ENCODE measurements around the gene FOXP1. TPM values are rescaled to one million over a fixed set of nuclear protein-coding genes. Genes with fewer than 3 reads are reported as not detected.

Gene FOXP1
- total RNA-seq, 4 donors from 2014 or later = 169 to 300 (median 202) TPM

DNA sequence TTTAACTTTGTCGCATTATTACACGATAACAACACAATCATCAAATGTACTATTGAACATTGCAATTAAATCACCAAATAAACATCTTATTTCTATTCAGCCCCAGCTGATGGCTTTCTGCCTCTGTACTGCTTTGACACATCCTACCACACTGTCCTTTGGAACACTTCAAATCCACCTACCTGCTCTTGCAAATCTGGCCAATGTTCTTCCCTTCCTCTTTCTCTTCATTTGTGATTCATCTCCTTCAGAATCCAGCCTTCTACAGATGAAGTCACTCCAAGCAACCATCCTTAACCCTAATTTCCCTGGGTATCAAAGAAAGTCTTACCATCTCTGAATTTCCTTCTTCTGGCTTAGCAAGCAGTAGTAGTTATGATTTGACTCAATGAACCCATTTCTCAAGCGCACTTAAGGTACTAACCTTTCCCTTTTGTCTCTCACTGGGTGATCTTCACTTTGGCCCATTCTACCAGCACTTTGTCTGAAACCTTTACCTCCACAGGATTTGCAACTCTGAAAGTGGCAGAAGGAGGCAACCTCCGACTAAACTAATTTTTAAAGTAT lies 502.9 kb downstream of the FOXP1 start:
- TF ChIP-seq POLR2AphosphoS5 (IDR thresholded peaks at IDR 0.05) (no peak), POLR2A (IDR thresholded peaks at IDR 0.05) (no peak), EP300 (IDR thresholded peaks at IDR 0.05) (no peak)
- TF ChIP-seq, protein P1, sequence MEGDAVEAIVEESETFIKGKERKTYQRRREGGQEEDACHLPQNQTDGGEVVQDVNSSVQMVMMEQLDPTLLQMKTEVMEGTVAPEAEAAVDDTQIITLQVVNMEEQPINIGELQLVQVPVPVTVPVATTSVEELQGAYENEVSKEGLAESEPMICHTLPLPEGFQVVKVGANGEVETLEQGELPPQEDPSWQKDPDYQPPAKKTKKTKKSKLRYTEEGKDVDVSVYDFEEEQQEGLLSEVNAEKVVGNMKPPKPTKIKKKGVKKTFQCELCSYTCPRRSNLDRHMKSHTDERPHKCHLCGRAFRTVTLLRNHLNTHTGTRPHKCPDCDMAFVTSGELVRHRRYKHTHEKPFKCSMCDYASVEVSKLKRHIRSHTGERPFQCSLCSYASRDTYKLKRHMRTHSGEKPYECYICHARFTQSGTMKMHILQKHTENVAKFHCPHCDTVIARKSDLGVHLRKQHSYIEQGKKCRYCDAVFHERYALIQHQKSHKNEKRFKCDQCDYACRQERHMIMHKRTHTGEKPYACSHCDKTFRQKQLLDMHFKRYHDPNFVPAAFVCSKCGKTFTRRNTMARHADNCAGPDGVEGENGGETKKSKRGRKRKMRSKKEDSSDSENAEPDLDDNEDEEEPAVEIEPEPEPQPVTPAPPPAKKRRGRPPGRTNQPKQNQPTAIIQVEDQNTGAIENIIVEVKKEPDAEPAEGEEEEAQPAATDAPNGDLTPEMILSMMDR (IDR thresholded peaks at IDR 0.05) = no peak
- no peak for ATAC-seq
- Histone ChIP-seq H3K4me3 (no peak overlapping the region), H3K27me3 (no peaks in the 10 kb centered on the region), H3K4me1 (peaks cover 5 to 79% (median 19%) of the 10 kb centered on the region in 3 donors), H3K36me3 (no peaks in the 10 kb centered on the region), H3K9me3 (no peaks in the 10 kb centered on the region), H3K27ac (peak overlapping the region; percentile 40 to 97 (median 56))
- WGBS, 2 donors (ENCODE audit: low coverage in 1 of 2) = 41 to 64% methylated on average over 4 of the region's 4 CpGs

DNA sequence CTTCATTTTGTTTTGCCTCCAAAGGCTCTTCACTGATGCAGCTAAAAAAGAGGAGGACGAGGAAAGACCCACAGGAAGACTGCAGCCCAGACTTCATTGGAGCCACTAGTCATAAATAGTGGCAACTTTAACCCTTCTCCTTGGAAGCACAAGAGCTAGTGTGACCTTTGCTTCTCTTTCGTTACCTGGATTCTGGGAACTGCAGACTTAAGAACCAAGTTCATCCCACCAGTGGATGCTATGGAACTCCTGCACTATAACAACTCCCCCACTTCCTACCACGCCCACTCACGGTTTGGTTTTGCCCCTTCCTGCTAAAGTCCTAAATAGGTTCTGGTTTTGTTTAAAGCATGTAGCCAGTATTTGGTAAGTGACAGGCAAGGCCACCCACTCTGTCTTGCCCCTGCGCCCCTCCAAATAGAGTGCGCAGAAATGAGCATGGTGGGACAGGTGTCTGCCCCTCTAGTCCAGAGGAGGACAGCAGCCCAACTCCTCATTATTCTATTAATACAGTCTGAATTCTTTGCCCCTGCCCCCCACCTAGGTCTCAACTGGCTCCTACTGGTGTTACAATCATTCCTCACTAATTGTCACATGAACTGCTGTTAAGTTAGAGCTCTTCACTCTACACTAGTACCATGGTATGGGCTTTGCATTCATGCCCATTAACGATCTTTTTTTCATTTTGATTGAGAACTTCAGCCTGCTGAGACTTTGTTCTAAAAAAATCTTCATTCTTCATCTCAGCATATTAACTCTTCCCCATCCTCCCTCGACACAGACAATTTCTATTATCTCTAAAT lies 504.6 kb downstream of the FOXP1 start:
- ATAC-seq = no peak
- WGBS, 2 donors (ENCODE audit: low coverage in 1 of 2) = 73 to 82% methylated on average over 7 to 8 of the region's 8 CpGs
- no peaks in the 10 kb centered on the region for H3K9me3 ChIP-seq
- H3K4me3 ChIP-seq = no peak overlapping the region
- no peak for TF ChIP-seq EP300 (IDR thresholded peaks at IDR 0.05)
- TF ChIP-seq POLR2AphosphoS5 (IDR thresholded peaks at IDR 0.05) = no peak
- no peak for TF ChIP-seq POLR2A (IDR thresholded peaks at IDR 0.05)
- TF ChIP-seq, protein P1 (IDR thresholded peaks at IDR 0.05) = no peak
- peaks cover 5 to 79% (median 19%) of the 10 kb centered on the region in 3 donors for H3K4me1 ChIP-seq
- H3K36me3 ChIP-seq = no peaks in the 10 kb centered on the region
- H3K27ac ChIP-seq = peak overlapping the region in 3 of 4 donors; percentile 49 to 97 (median 50)
- no peaks in the 10 kb centered on the region for H3K27me3 ChIP-seq

DNA sequence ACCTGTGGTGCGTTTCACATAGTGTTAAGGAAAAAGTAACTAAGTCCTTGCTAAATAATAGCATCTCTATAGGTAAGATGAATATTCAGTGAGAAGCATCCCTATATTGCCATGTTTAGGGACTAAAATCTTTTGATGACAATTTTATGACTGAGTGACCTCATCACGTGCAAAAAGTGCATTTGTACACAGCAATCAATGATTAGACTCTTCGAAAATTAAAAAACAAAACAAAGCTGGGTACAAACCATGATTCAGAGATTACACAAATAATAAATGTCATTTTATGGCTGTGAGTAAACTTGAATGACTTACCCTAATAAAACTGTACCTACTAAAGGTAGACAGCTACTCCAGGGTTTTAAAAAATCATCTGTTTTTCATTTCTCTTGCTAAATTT lies 505.3 kb downstream of the FOXP1 start:
- peaks cover 5 to 84% (median 19%) of the 10 kb centered on the region in 3 donors for H3K4me1 ChIP-seq
- H3K4me3 ChIP-seq = no peak overlapping the region
- no peaks in the 10 kb centered on the region for H3K27me3 ChIP-seq
- peak overlapping the region in 3 of 4 donors; percentile 50 to 98 (median 97) for H3K27ac ChIP-seq
- no peak for TF ChIP-seq POLR2A (IDR thresholded peaks at IDR 0.05)
- TF ChIP-seq EP300 (IDR thresholded peaks at IDR 0.05) = no peak
- TF ChIP-seq POLR2AphosphoS5 (IDR thresholded peaks at IDR 0.05) = no peak
- TF ChIP-seq, protein P1 (IDR thresholded peaks at IDR 0.05) = no peak
- WGBS, 2 donors (ENCODE audit: low coverage in 1 of 2) = 76 to 89% methylated on average over 2 to 3 of the region's 3 CpGs
- H3K9me3 ChIP-seq = no peaks in the 10 kb centered on the region
- ATAC-seq = no peak
- H3K36me3 ChIP-seq = no peaks in the 10 kb centered on the region

DNA sequence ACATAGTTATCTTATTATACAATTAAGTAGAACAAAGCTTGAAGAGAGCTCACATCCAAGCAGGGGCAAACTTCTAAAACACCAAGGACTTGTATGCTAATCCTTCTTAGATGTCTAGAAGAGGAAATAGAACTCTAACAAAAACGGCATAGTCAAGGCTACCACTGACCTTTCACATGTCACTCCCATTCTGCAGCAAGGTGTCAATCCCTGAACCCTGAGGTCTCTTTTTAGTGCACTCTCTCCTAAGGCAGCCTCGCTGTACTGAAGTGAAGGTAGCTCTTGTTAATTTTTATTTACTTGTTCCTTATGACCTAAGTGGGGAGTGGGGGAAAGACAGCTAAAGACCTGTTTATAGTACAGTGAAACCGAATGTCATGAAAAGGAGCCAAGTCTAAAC lies 506.5 kb downstream of the FOXP1 start:
- Histone ChIP-seq H3K4me3 (no peak overlapping the region), H3K4me1 (peaks cover 5 to 96% (median 27%) of the 10 kb centered on the region in 3 donors), H3K27me3 (no peaks in the 10 kb centered on the region), H3K9me3 (no peaks in the 10 kb centered on the region), H3K27ac (peak overlapping the region; percentile 44 to 98 (median 82)), H3K36me3 (no peaks in the 10 kb centered on the region)
- TF ChIP-seq, protein P1 (IDR thresholded peaks at IDR 0.05) = no peak
- TF ChIP-seq POLR2AphosphoS5 (IDR thresholded peaks at IDR 0.05) = no peak
- TF ChIP-seq POLR2A (IDR thresholded peaks at IDR 0.05) = no peak
- TF ChIP-seq EP300 (IDR thresholded peaks at IDR 0.05) = no peak
- no peak for ATAC-seq
- 27 to 44% methylated on average over 3 of the region's 3 CpGs for WGBS, 2 donors (ENCODE audit: low coverage in 1 of 2)
